ENCODE measurements around the gene DENND1C. TPM values are rescaled to one million over a fixed set of nuclear protein-coding genes. Genes with fewer than 3 reads are reported as not detected.

Gene DENND1C
- total and polyA plus RNA-seq, 2 experiments from 2014 or later, result 3.1 to 6.1 TPM

- no peak for DNase-seq (ENCODE audit: low spot score)
- TF ChIP-seq, protein P1, sequence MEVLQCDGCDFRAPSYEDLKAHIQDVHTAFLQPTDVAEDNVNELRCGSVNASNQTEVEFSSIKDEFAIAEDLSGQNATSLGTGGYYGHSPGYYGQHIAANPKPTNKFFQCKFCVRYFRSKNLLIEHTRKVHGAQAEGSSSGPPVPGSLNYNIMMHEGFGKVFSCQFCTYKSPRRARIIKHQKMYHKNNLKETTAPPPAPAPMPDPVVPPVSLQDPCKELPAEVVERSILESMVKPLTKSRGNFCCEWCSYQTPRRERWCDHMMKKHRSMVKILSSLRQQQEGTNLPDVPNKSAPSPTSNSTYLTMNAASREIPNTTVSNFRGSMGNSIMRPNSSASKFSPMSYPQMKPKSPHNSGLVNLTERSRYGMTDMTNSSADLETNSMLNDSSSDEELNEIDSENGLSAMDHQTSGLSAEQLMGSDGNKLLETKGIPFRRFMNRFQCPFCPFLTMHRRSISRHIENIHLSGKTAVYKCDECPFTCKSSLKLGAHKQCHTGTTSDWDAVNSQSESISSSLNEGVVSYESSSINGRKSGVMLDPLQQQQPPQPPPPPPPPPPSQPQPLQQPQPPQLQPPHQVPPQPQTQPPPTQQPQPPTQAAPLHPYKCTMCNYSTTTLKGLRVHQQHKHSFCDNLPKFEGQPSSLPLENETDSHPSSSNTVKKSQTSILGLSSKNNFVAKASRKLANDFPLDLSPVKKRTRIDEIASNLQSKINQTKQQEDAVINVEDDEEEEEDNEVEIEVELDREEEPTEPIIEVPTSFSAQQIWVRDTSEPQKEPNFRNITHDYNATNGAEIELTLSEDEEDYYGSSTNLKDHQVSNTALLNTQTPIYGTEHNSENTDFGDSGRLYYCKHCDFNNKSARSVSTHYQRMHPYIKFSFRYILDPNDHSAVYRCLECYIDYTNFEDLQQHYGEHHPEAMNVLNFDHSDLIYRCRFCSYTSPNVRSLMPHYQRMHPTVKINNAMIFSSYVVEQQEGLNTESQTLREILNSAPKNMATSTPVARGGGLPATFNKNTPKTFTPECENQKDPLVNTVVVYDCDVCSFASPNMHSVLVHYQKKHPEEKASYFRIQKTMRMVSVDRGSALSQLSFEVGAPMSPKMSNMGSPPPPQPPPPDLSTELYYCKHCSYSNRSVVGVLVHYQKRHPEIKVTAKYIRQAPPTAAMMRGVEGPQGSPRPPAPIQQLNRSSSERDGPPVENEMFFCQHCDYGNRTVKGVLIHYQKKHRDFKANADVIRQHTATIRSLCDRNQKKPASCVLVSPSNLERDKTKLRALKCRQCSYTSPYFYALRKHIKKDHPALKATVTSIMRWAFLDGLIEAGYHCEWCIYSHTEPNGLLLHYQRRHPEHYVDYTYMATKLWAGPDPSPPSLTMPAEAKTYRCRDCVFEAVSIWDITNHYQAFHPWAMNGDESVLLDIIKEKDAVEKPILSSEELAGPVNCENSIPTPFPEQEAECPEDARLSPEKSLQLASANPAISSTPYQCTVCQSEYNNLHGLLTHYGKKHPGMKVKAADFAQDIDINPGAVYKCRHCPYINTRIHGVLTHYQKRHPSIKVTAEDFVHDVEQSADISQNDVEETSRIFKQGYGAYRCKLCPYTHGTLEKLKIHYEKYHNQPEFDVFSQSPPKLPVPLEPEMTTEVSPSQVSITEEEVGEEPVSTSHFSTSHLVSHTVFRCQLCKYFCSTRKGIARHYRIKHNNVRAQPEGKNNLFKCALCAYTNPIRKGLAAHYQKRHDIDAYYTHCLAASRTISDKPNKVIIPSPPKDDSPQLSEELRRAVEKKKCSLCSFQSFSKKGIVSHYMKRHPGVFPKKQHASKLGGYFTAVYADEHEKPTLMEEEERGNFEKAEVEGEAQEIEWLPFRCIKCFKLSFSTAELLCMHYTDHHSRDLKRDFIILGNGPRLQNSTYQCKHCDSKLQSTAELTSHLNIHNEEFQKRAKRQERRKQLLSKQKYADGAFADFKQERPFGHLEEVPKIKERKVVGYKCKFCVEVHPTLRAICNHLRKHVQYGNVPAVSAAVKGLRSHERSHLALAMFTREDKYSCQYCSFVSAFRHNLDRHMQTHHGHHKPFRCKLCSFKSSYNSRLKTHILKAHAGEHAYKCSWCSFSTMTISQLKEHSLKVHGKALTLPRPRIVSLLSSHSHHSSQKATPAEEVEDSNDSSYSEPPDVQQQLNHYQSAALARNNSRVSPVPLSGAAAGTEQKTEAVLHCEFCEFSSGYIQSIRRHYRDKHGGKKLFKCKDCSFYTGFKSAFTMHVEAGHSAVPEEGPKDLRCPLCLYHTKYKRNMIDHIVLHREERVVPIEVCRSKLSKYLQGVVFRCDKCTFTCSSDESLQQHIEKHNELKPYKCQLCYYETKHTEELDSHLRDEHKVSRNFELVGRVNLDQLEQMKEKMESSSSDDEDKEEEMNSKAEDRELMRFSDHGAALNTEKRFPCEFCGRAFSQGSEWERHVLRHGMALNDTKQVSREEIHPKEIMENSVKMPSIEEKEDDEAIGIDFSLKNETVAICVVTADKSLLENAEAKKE (CRISPR knock-in tag; IDR thresholded peaks at IDR 0.05), result no peak
- TF ChIP-seq STAT1 (IDR thresholded peaks at IDR 0.05; ENCODE audit: unreplicated experiment), result no peak
- TF ChIP-seq ZNF331 (CRISPR knock-in tag; IDR thresholded peaks at IDR 0.05; ENCODE audit: low read depth), result no peak
- no peak for TF ChIP-seq JUNB (IDR thresholded peaks at IDR 0.05; ENCODE audit: unreplicated experiment)
- no peak for TF ChIP-seq ZNF114 (CRISPR knock-in tag; IDR thresholded peaks at IDR 0.05)
- TF ChIP-seq EZH2phosphoT487 (IDR thresholded peaks at IDR 0.05; ENCODE audit: unreplicated experiment), result no peak
- no peak for TF ChIP-seq CREB1 (CRISPR knock-in tag; IDR thresholded peaks at IDR 0.05; ENCODE audit: low read depth)
- TF ChIP-seq, protein P2, sequence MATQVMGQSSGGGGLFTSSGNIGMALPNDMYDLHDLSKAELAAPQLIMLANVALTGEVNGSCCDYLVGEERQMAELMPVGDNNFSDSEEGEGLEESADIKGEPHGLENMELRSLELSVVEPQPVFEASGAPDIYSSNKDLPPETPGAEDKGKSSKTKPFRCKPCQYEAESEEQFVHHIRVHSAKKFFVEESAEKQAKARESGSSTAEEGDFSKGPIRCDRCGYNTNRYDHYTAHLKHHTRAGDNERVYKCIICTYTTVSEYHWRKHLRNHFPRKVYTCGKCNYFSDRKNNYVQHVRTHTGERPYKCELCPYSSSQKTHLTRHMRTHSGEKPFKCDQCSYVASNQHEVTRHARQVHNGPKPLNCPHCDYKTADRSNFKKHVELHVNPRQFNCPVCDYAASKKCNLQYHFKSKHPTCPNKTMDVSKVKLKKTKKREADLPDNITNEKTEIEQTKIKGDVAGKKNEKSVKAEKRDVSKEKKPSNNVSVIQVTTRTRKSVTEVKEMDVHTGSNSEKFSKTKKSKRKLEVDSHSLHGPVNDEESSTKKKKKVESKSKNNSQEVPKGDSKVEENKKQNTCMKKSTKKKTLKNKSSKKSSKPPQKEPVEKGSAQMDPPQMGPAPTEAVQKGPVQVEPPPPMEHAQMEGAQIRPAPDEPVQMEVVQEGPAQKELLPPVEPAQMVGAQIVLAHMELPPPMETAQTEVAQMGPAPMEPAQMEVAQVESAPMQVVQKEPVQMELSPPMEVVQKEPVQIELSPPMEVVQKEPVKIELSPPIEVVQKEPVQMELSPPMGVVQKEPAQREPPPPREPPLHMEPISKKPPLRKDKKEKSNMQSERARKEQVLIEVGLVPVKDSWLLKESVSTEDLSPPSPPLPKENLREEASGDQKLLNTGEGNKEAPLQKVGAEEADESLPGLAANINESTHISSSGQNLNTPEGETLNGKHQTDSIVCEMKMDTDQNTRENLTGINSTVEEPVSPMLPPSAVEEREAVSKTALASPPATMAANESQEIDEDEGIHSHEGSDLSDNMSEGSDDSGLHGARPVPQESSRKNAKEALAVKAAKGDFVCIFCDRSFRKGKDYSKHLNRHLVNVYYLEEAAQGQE (IDR thresholded peaks at IDR 0.05; ENCODE audit: unreplicated experiment), result no peak
- TF ChIP-seq POLR2AphosphoS5 (IDR thresholded peaks at IDR 0.05; ENCODE audit: low read depth), result no peak
- TF ChIP-seq, protein P3, sequence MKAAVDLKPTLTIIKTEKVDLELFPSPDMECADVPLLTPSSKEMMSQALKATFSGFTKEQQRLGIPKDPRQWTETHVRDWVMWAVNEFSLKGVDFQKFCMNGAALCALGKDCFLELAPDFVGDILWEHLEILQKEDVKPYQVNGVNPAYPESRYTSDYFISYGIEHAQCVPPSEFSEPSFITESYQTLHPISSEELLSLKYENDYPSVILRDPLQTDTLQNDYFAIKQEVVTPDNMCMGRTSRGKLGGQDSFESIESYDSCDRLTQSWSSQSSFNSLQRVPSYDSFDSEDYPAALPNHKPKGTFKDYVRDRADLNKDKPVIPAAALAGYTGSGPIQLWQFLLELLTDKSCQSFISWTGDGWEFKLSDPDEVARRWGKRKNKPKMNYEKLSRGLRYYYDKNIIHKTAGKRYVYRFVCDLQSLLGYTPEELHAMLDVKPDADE (IDR thresholded peaks at IDR 0.05), result no peak
- no peak for TF ChIP-seq EZH2 (IDR thresholded peaks at IDR 0.05; ENCODE audit: low read depth, unreplicated experiment)
- TF ChIP-seq, protein P4, sequence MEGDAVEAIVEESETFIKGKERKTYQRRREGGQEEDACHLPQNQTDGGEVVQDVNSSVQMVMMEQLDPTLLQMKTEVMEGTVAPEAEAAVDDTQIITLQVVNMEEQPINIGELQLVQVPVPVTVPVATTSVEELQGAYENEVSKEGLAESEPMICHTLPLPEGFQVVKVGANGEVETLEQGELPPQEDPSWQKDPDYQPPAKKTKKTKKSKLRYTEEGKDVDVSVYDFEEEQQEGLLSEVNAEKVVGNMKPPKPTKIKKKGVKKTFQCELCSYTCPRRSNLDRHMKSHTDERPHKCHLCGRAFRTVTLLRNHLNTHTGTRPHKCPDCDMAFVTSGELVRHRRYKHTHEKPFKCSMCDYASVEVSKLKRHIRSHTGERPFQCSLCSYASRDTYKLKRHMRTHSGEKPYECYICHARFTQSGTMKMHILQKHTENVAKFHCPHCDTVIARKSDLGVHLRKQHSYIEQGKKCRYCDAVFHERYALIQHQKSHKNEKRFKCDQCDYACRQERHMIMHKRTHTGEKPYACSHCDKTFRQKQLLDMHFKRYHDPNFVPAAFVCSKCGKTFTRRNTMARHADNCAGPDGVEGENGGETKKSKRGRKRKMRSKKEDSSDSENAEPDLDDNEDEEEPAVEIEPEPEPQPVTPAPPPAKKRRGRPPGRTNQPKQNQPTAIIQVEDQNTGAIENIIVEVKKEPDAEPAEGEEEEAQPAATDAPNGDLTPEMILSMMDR (conservative IDR thresholded peaks at IDR 0.05; ENCODE audit: low read depth in 2 of 2), result no peak
- no peak for TF ChIP-seq NANOG (IDR thresholded peaks at IDR 0.05; ENCODE audit: borderline replicate concordance)
- H3K4me3 ChIP-seq, result no peak overlapping the region
- no peaks in the 10 kb centered on the region for H3K36me3 ChIP-seq (ENCODE audit: insufficient read depth)
- H3K27ac ChIP-seq (ENCODE audit: low read depth), result no peak overlapping the region
- H3K4me3 Mint-ChIP-seq, result no peak overlapping the region
- H3K9me3 Mint-ChIP-seq, result no peaks in the 10 kb centered on the region; the same call in 1 of the 3 replicates
- H3K36me3 Mint-ChIP-seq (ENCODE audit: low read depth), result no peaks in the 10 kb centered on the region; the same call in 1 of the 3 replicates
- no peaks in the 10 kb centered on the region for H3K27me3 ChIP-seq (ENCODE audit: insufficient read depth)
- H4K20me1 ChIP-seq (replicated peaks; ENCODE audit: insufficient read depth), result no peaks in the 10 kb centered on the region
- H3K4me1 ChIP-seq (ENCODE audit: insufficient read depth), result no peaks in the 10 kb centered on the region
- H3K4me1 Mint-ChIP-seq, result no peaks in the 10 kb centered on the region
- no peaks in the 10 kb centered on the region for H3K79me2 ChIP-seq (replicated peaks; ENCODE audit: insufficient read depth)
- no peaks in the 10 kb centered on the region for H3F3A ChIP-seq (replicated peaks; ENCODE audit: low read depth)
- ATAC-seq, result no peak
- H3K9me2 ChIP-seq (ENCODE audit: insufficient read depth), result no peaks in the 10 kb centered on the region
- no peak overlapping the region for H3K4me2 ChIP-seq
- H2AFZ ChIP-seq, result no peak overlapping the region
- H3K27me3 Mint-ChIP-seq (ENCODE audit: insufficient read depth, low read depth, poor library complexity), result peaks cover 4% of the 10 kb centered on the region
- no peak overlapping the region for H3K27ac Mint-ChIP-seq
Observed at GRCh38 chr19:6494438-6495036, 12.9 kb upstream of the DENND1C start.
